HG03469 (cell line): ENCODE data around the gene RNF187.

Source experiments
- ATAC-seq: cut with Tn5 transposase; IDR thresholded peaks from one replicate; pipeline ENCODE4 v1.9.1; 2021; ENCODE audit warnings: mild to moderate bottlenecking, moderate library complexity, moderate number of reproducible peaks; ENCODE audit not compliant: unreplicated experiment

The RNF187 gene

GRCh38 chr1:228507961-228508652 is 20.9 kb downstream of the RNF187 start:
- ATAC-seq, result no peak

- ATAC-seq, result no peak
These were observed 21.7 kb downstream of the RNF187 start for GRCh38 chr1:228508840-228509415.

GRCh38 chr1:228510101-228510802 is 23.1 kb downstream of the RNF187 start:
- no peak for ATAC-seq

GRCh38 chr1:228510803-228511413 is 23.7 kb downstream of the RNF187 start:
- no peak for ATAC-seq

- ATAC-seq, result no peak
These were observed 24.6 kb downstream of the RNF187 start for GRCh38 chr1:228511546-228512445.

DNA sequence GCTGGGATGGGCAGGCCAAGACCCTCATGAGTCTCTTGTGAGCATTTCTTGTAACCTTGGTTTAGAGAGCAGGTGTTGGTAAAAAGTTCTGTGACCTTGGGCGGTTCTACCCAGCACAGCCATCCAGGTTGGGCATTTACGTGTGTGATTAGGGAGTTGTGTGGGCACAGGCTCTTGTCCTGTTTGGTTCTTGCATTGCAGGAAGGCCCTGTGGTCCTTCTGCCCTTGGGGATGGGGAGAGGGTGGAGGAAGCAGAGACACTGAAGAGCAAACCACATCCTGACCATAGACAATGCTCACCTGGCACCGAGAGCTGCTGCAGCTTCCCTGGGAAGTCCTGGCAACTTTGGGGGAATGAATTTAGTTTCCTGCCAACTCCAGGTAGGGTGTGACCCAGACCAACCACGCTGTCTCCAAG is 25.6 kb downstream of the RNF187 start:
- ATAC-seq, result no peak

DNA sequence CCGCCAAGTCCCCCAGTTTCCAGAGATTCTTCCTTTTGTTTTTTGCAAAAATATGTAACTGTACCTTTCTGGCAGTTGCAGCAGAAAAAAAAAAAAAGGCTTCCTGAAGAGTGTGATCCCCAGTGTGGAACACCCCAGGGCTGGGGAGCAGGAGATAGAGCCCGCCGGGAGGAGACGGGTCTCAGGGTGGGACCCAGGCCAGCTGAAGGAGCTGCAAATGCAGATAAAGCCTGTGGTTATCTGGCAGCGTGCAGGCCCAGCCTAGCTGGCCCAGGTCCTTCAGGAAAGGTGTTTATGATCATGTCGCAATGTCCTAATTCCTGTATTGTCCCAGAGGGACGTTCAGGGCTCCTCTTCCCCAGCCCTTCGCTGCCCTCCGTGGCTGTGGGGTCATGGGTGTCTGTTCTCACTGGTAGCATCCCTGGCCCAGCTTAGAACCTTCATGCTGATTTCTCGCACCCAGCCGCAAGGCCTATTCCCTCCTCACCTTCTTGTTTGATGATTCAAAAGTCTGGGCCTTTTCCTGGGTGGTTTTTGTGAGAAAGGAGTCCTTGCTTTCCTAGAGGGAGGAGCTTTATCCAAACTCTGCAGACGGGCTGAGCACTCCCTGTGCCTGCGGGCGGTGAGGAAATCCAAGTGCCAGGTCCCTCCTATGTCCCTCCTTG is 26.2 kb downstream of the RNF187 start:
- ATAC-seq, result no peak

GRCh38 chr1:228514421-228514820 is 27.2 kb downstream of the RNF187 start:
- no peak for ATAC-seq

DNA sequence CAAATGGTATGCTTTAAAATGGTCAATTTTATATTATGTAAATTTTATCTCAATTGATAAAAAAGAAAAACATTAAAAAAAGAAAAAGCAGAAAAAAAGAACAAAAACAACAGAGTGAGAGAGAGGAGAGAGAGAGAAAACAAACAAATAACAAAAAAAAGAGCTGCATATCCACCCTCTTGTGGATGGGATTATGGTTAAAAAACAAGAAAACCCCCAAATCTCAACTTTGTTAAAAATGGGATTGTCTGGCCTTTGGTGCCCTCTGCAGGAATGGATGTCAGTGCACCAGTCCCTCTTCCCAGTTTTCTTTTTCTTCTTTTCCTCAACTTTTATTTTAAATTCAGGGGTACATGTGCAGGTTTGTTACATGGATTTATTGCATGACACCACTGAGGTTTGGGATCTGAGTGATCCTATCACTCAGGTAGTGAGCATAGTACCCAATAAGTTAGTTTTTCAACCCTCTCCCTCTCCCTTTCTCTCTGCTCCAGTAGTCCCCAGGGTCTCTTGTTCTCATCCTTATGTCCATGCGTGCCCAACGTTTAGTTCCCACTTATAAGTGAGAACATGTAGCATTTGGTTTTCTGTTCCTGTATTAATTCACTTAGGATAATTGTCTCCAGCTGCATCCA is 28.1 kb downstream of the RNF187 start:
- no peak for ATAC-seq

- ATAC-seq, result no peak
These were observed 30.5 kb downstream of the RNF187 start for GRCh38 chr1:228517655-228518054.

DNA sequence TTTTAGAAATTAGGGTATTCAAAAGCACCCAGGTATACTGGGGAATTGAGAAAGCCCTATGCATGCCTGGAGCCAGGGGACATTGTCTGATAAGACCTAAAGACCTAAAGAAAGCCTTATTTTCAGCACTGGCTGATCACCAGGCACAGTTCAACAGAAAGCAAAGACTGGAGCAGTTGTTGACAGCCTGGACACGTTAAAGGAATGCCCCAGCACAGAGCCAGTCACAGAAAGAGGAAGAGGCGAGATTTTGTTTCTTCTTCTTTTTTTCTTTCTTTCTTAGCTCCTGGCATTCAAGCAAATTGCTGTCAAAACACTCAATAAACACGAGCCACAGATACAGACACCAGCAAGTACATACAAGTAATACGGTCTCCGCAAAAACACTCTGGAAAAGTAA is 40.4 kb downstream of the RNF187 start:
- ATAC-seq, result no peak

DNA sequence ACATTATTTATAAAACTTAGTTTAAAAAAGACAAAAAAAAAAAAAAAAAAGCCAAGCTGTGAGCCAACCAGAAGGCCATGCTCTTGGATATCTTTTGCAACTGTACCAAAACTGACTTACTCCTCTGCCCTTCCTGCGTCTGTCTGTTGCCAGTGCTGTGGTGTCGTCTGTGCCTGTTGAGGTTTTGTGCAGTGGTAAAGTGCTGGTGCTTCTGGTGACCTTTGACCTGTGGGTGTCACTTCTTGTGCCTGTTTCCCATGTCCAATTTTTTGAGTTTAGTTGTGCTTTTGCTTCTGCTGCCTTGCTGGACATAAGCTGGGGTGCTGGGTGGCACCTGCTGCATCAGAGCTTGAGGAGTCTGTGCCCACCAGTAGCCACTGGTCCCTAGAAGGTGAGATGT is 41.4 kb downstream of the RNF187 start:
- ATAC-seq, result no peak

DNA sequence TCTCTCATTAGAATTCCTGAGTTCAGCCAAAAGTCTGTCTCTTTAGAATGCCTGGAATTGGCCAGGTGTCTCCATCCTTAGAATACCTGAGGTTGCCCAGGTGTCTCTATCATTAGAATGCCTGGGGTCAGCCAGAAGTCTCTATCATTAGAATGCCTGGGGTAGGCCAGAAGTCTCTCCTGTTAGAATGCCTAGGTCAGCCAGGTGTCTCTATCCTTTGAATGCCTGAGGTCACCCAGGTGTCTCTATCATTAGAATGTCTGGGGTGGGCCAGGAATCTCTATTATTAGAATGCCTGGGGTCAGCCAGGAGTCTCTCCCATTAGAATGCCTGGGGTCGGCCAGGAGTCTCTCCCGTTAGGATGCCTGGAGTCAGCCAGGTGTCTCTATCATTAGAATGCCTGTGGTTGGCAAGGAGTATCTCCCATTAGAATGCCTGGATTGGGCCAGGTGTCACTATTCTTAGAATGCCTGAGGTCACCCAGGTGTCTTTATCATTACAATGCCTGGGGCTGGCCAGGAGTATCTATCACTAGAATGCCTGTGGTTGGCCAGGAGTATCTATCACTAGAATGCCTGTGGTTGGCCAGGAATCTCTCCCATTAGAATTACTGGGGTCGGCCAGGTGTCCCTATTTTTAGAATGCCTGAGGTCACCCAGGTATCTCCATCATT is 43.0 kb downstream of the RNF187 start:
- no peak for ATAC-seq

- ATAC-seq, result no peak
These were observed 44.0 kb downstream of the RNF187 start for GRCh38 chr1:228530951-228531731.

GRCh38 chr1:228538831-228539230 is 51.6 kb downstream of the RNF187 start:
- ATAC-seq, result no peak

DNA sequence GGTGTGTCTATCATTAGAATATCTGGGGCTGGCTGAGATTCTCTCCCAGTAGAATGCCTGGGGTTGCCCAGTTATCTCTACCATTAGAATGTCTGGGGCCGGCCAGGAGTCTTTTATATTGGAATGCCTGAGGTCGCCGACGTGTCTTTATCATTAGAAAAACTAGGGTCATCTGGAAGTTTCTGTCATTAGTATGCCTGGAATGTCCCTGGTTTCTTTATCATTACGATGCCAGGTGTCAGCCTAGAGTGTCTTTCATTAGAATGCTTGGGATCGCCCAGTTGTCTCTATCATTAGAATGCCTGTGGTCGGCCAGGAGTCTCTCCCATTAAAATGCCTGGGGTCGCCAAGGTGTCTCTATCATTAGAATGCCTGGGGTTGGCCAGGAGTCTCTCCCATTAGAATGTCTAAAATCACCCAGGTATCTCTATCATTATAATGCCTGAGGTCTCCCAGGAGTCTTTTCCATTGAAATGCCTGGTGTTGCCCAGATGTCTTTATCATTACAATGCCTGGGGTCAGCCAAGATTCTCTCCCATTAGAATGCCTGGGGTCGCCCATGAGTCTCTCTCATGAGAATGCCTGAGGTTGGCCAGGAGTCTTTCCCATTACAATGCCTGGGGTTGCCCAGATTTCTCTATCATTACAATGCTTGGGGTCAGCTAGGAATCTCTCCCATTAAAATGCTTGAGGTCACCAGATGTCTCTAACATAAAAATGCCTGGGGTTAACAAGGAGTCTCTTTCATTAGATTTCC is 53.2 kb downstream of the RNF187 start:
- no peak for ATAC-seq

- no peak for ATAC-seq
These were observed 54.5 kb downstream of the RNF187 start for GRCh38 chr1:228541725-228542124.

DNA sequence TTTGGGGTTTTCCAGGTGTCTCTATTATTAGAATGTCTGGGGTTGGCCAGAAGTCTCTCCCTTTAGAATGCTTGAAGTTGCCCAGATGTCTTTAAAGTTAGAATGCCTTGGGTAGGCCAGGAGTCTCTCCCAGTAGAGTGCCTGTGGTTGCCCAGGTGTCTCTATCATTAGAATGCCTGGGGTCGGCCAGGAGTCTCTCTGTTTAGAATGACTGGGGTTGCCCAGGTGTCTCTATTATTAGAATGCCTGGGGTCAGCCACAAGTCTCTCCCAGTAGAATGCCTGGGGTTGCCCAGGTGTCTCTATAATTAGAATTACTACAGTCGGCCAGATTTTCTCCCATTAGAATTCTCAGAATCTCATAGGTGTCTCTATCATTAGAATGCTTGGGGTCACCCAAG is 55.2 kb downstream of the RNF187 start:
- no peak for ATAC-seq
